OCI-LY1 (cell line): ENCODE data around the gene TUFM.

Experiments used
- H2AFZ ChIP-seq: fragments of 200-600 bp; sonication (generic), shearing (Covaris generic); 2 replicates; pipeline ENCODE4 v1.6.0; 2014; ENCODE audit warnings: antibody characterized with exemption, mild to moderate bottlenecking, low read length
- H3F3A ChIP-seq: fragments of 200-600 bp; sonication (generic), shearing (Covaris generic); 2 replicates; pipeline ENCODE4 v1.6.0; 2014; ENCODE audit warnings: mild to moderate bottlenecking, antibody characterized with exemption, low read length, moderate library complexity; ENCODE audit not compliant: insufficient read depth
- H3K27ac ChIP-seq: fragments of 200-600 bp; sonication (generic); 2 replicates; pipeline ENCODE4 v1.5.1; 2014; ENCODE audit warnings: low read length, mixed run types, mild to moderate bottlenecking, low read depth; ENCODE audit not compliant: poor library complexity, severe bottlenecking
- H3K27me3 ChIP-seq: fragments of 200-600 bp; sonication (generic); 2 replicates; pipeline ENCODE4 v1.6.0; 2014; ENCODE audit warnings: antibody characterized with exemption, mild to moderate bottlenecking, low read length, moderate library complexity; ENCODE audit not compliant: insufficient read depth
- H3K36me3 ChIP-seq: fragments of 200-600 bp; sonication (generic); 2 replicates; pipeline ENCODE4 v1.6.1; 2014; ENCODE audit warnings: mild to moderate bottlenecking, antibody characterized with exemption, low read length, moderate library complexity, mixed read lengths; ENCODE audit not compliant: insufficient read depth
- H3K4me1 ChIP-seq: fragments of 200-600 bp; sonication (generic); 2 replicates; pipeline ENCODE4 v1.5.1; 2014; ENCODE audit warnings: mild to moderate bottlenecking, low read length, moderate library complexity; ENCODE audit not compliant: insufficient read depth, severe bottlenecking
- H3K4me2 ChIP-seq: fragments of 200-600 bp; sonication (generic), shearing (Covaris generic); 2 replicates; pipeline ENCODE4 v1.6.1; 2014; ENCODE audit warnings: low read length
- H3K4me3 ChIP-seq: fragments of 200-600 bp; sonication (generic); 2 replicates; pipeline ENCODE4 v1.5.1; 2014; ENCODE audit warnings: low read length, low read depth, mild to moderate bottlenecking, mixed read lengths; ENCODE audit not compliant: poor library complexity, severe bottlenecking
- H3K79me2 ChIP-seq: fragments of 200-600 bp; shearing (Covaris generic); 2 replicates; pipeline ENCODE4 v1.6.1; 2016; ENCODE audit warnings: mixed run types, low read length, mixed read lengths; ENCODE audit not compliant: insufficient read depth
- H3K9ac ChIP-seq: fragments of 200-600 bp; sonication (generic), shearing (Covaris generic); 2 replicates; pipeline ENCODE4 v1.6.1; 2014; ENCODE audit warnings: mild to moderate bottlenecking, low read length, mixed read lengths
- H3K9me2 ChIP-seq: fragments of 200-600 bp; sonication (generic), shearing (Covaris generic); 2 replicates; pipeline ENCODE4 v1.6.1; 2014; ENCODE audit warnings: low read depth, mild to moderate bottlenecking, low read length, mixed read lengths
- H3K9me3 ChIP-seq: fragments of 200-600 bp; shearing (Covaris generic); 2 replicates; pipeline ENCODE4 v1.6.1; 2014; ENCODE audit warnings: low read length, mixed read lengths
- H4K20me1 ChIP-seq: fragments of 200-600 bp; sonication (generic), shearing (Covaris generic); 2 replicates; pipeline ENCODE4 v1.6.0; 2016; ENCODE audit warnings: mild to moderate bottlenecking, low read length; ENCODE audit not compliant: insufficient read depth
- EZH2 ChIP-seq: fragments of 200-600 bp; sonication (generic), shearing (Covaris generic); IDR thresholded peaks from 2 replicates; pipeline ENCODE4 v1.8.0; 2017; ENCODE audit warnings: borderline replicate concordance, mixed run types, mild to moderate bottlenecking, antibody characterized with exemption, low read length, moderate library complexity, mixed read lengths
- TF ChIP-seq, protein P1 (sequence below): fragments of 200-600 bp; sonication (generic), shearing (Covaris generic); IDR thresholded peaks from 2 replicates; pipeline ENCODE4 v1.5.1; 2017; ENCODE audit warnings: mild to moderate bottlenecking, antibody characterized with exemption, low read length, moderate library complexity, mixed read lengths

The TUFM gene

DNA sequence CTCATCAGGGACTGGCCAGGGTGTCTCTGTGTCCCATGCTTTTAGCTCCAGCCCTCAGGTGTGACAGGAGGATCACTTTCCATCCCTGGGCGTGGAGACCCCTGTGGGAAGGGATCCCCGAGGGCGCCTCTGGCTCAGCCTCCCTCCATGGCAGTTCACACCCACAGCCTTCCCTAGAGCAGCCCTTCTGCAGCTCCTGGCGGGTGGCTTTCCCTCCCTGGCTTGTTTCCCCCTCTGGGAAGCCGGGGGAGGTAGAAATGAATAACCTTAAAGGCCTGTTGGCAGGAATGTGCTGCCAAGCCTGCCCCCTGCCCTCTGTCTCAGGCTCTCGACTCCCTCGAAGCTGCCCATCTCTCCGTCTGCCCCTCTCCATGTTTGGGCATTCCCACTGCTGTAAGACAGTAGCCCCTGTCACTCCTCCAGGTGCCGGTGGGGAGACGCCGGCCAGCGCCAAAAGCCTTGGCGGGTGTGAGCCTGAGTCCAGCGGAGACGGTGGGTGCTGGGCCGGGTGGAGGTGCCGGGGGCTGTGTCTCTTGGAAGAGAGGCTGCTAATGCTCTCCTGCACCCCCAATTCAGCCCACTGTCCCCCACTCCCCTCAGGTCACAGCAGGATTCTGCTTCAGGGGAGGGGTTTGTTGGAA is 30.0 kb upstream of the TUFM start:
- TF ChIP-seq, protein P1, sequence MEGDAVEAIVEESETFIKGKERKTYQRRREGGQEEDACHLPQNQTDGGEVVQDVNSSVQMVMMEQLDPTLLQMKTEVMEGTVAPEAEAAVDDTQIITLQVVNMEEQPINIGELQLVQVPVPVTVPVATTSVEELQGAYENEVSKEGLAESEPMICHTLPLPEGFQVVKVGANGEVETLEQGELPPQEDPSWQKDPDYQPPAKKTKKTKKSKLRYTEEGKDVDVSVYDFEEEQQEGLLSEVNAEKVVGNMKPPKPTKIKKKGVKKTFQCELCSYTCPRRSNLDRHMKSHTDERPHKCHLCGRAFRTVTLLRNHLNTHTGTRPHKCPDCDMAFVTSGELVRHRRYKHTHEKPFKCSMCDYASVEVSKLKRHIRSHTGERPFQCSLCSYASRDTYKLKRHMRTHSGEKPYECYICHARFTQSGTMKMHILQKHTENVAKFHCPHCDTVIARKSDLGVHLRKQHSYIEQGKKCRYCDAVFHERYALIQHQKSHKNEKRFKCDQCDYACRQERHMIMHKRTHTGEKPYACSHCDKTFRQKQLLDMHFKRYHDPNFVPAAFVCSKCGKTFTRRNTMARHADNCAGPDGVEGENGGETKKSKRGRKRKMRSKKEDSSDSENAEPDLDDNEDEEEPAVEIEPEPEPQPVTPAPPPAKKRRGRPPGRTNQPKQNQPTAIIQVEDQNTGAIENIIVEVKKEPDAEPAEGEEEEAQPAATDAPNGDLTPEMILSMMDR = no peak
- no peak for TF ChIP-seq EZH2
- Histone ChIP-seq H4K20me1 (no peaks in the 10 kb centered on the region), H3K9me2 (no peaks in the 10 kb centered on the region), H2AFZ (no peak overlapping the region), H3K36me3 (peaks cover 29% of the 10 kb centered on the region), H3K27ac (no peak overlapping the region), H3K4me2 (no peak overlapping the region), H3K27me3 (no peaks in the 10 kb centered on the region), H3K9ac (no peak overlapping the region), H3F3A (no peaks in the 10 kb centered on the region), H3K79me2 (no peaks in the 10 kb centered on the region), H3K4me3 (no peak overlapping the region), H3K4me1 (peaks cover 18% of the 10 kb centered on the region), H3K9me3 (no peaks in the 10 kb centered on the region)

DNA sequence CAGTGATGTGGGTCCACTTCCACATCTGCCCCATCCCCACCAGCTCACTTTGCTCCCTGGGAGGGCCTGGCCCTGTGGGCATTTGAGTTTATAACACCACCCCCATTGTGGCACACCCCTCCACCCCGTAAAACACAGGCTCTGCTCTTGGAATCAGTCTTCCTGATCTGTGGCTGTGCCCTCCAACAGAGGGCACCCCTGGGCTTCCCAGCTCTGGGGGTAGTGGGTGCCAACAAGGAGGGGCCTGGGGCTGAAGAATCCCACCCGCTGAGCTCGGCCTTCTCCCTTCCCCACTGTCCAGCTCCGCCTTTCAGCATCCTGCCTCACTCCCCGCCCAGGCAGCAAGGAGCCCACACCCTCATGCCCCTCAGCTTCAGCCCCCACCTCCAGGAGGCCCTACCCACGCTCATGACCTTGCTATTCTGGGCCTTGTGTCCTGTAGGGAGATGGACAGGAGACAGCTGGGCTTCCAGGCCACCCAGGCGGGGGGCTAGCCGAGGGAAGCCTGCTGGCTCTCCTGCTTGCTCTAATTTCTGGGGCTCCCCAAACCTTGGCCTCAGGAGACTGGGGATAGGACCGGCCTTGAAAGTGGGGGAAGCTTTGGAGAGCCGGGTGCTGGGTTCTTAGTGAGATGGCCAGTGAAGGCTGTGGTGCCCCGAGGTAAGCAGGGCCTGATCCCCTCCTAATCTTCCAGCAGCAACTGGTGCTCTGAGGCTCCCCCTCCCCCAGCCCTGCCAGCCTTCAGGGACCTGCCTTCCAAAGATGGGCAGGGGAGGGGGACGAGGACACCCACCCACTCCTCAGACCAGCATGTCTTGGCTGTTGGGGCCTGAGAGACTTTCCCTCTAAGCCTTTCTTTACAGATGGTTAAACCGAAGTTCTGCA is 29.2 kb upstream of the TUFM start:
- H3K36me3 ChIP-seq = peaks cover 31% of the 10 kb centered on the region
- no peak overlapping the region for H3K27ac ChIP-seq
- no peaks in the 10 kb centered on the region for H3K9me3 ChIP-seq
- peaks cover 17% of the 10 kb centered on the region for H3K4me1 ChIP-seq
- no peak overlapping the region for H2AFZ ChIP-seq
- TF ChIP-seq, protein P1 = peak; percentile 20; the same call in 1 of the 2 replicates
- TF ChIP-seq EZH2 = no peak
- no peaks in the 10 kb centered on the region for H3K79me2 ChIP-seq
- no peaks in the 10 kb centered on the region for H3K27me3 ChIP-seq
- H3K4me3 ChIP-seq = no peak overlapping the region
- no peaks in the 10 kb centered on the region for H4K20me1 ChIP-seq
- H3F3A ChIP-seq = no peaks in the 10 kb centered on the region
- H3K9ac ChIP-seq = no peak overlapping the region
- H3K9me2 ChIP-seq = no peaks in the 10 kb centered on the region
- H3K4me2 ChIP-seq = no peak overlapping the region

DNA sequence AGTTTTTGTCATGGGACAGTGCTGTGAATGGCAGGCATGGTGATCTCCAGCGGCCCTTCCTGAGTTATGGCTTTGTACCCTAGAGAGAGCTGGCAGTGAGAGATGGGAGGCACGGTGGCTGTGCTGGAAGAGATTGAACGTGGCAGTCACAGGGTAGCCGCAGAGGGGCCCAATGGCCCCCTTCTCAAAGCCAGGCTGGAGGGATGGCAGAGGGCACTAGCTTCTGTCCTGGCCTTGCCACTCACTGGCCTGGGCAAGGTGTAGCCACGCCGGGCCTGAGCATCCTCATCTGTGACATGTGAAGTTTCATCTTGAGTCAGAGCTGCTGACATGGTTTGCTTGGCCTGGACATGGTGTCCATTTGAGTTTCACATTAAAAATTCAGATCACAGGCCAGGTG is 28.3 kb upstream of the TUFM start:
- Histone ChIP-seq H3F3A (no peaks in the 10 kb centered on the region), H3K9me3 (no peaks in the 10 kb centered on the region), H4K20me1 (no peaks in the 10 kb centered on the region), H3K4me2 (no peak overlapping the region), H2AFZ (no peak overlapping the region), H3K27ac (no peak overlapping the region), H3K4me3 (no peak overlapping the region), H3K79me2 (no peaks in the 10 kb centered on the region), H3K4me1 (peaks cover 12% of the 10 kb centered on the region), H3K27me3 (no peaks in the 10 kb centered on the region), H3K9me2 (no peaks in the 10 kb centered on the region), H3K36me3 (peaks cover 41% of the 10 kb centered on the region), H3K9ac (no peak overlapping the region)
- no peak for TF ChIP-seq EZH2
- TF ChIP-seq, protein P1 = no peak
